Measurements from ENCODE around the gene SEMA4C.

DNA sequence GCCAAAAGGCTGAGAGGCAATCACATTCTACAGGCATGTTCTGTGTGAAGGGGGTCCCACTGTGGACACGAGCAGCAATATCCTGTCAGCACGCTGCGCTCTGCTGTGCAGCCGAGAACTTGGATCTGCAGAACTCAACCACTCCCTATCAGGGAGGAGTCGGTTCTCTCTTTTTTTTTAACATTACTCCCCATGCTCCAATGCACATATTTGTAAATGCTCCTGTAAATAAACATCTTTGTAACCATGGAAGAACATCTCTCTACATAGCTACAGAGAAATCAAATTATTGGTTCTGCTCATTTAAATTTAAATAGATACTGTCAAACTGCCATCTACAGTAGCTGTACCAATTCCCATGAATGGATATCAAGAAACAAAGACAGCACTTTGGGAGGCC is 23.1 kb downstream of the SEMA4C start:
- TF ChIP-seq JUNB (CRISPR knock-in tag; conservative IDR thresholded peaks at IDR 0.05) (no peak), TCF3 (CRISPR knock-in tag; IDR thresholded peaks at IDR 0.05) (no peak), CBX8 (IDR thresholded peaks at IDR 0.05; ENCODE audit: borderline replicate concordance, extremely low read depth, low read depth, low read length, poor library complexity, severe bottlenecking) (no peak), ZNF184 (CRISPR knock-in tag; IDR thresholded peaks at IDR 0.05) (no peak), POLR2A (conservative IDR thresholded peaks at IDR 0.05) (no peak), JUND (IDR thresholded peaks at IDR 0.05; ENCODE audit: borderline replicate concordance, low read depth, low read length) (no peak), JUND (tag; IDR thresholded peaks at IDR 0.05; ENCODE audit: borderline replicate concordance, low read depth, low read length) (no peak), CHD1 (IDR thresholded peaks at IDR 0.05; ENCODE audit: low read length) (no peak), SMARCB1 (IDR thresholded peaks at IDR 0.05; ENCODE audit: insufficient read length, low read depth) (no peak)
- TF ChIP-seq, protein P1, sequence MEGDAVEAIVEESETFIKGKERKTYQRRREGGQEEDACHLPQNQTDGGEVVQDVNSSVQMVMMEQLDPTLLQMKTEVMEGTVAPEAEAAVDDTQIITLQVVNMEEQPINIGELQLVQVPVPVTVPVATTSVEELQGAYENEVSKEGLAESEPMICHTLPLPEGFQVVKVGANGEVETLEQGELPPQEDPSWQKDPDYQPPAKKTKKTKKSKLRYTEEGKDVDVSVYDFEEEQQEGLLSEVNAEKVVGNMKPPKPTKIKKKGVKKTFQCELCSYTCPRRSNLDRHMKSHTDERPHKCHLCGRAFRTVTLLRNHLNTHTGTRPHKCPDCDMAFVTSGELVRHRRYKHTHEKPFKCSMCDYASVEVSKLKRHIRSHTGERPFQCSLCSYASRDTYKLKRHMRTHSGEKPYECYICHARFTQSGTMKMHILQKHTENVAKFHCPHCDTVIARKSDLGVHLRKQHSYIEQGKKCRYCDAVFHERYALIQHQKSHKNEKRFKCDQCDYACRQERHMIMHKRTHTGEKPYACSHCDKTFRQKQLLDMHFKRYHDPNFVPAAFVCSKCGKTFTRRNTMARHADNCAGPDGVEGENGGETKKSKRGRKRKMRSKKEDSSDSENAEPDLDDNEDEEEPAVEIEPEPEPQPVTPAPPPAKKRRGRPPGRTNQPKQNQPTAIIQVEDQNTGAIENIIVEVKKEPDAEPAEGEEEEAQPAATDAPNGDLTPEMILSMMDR (IDR thresholded peaks at IDR 0.05 in 2 of 3, conservative IDR thresholded peaks at IDR 0.05 in 1 of 3; ENCODE audit: insufficient read depth in 2 of 3, low read depth in 1 of 3, low read length in 3 of 3) = no peak
- TF ChIP-seq, protein P2, sequence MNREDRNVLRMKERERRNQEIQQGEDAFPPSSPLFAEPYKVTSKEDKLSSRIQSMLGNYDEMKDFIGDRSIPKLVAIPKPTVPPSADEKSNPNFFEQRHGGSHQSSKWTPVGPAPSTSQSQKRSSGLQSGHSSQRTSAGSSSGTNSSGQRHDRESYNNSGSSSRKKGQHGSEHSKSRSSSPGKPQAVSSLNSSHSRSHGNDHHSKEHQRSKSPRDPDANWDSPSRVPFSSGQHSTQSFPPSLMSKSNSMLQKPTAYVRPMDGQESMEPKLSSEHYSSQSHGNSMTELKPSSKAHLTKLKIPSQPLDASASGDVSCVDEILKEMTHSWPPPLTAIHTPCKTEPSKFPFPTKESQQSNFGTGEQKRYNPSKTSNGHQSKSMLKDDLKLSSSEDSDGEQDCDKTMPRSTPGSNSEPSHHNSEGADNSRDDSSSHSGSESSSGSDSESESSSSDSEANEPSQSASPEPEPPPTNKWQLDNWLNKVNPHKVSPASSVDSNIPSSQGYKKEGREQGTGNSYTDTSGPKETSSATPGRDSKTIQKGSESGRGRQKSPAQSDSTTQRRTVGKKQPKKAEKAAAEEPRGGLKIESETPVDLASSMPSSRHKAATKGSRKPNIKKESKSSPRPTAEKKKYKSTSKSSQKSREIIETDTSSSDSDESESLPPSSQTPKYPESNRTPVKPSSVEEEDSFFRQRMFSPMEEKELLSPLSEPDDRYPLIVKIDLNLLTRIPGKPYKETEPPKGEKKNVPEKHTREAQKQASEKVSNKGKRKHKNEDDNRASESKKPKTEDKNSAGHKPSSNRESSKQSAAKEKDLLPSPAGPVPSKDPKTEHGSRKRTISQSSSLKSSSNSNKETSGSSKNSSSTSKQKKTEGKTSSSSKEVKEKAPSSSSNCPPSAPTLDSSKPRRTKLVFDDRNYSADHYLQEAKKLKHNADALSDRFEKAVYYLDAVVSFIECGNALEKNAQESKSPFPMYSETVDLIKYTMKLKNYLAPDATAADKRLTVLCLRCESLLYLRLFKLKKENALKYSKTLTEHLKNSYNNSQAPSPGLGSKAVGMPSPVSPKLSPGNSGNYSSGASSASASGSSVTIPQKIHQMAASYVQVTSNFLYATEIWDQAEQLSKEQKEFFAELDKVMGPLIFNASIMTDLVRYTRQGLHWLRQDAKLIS (CRISPR knock-in tag; IDR thresholded peaks at IDR 0.05) = no peak
